ENCODE data around the gene HDAC8. TPM values are rescaled to one million over a fixed set of nuclear protein-coding genes. Genes with fewer than 3 reads are reported as not detected.

The HDAC8 gene
- total and polyA plus RNA-seq, 8 donors, result 13.0 to 61.1 (median 32.9) TPM

DNA sequence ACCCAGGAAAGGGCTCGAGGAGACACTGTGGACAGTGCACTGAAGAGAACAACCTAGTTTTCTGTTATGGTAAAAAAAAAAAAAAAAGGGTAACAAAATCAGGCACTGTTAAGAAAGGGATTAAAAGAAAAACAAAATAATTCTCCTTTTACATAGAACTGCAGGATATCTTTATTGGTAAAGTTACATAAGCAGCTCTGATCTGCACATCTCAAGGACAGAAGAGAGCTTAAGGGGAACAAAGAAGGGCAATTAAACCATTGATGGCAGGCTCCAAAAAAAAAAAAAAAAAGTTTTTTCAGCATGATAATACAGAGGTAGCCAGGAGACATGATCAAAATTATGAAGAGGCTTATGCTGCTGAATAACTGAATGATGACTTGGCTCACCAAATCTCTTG is 85.0 kb downstream of the HDAC8 start:
- H3K4me3 ChIP-seq, result no peak overlapping the region
- H3K4me1 ChIP-seq, result no peaks in the 10 kb centered on the region
- H3K27me3 ChIP-seq, result no peaks in the 10 kb centered on the region
- H3K27ac ChIP-seq, result no peak overlapping the region
- no peak for DNase-seq
- peaks cover 0 to 35% (median 15%) of the 10 kb centered on the region in 4 donors for H3K36me3 ChIP-seq
- H3K9me3 ChIP-seq, result no peaks in the 10 kb centered on the region
- TF ChIP-seq EP300 (IDR thresholded peaks at IDR 0.05) (no peak), POLR2A (IDR thresholded peaks at IDR 0.05) (no peak)
- intact Hi-C loops (cut with DNase I; ENCODE audit: low total_unique reads), result no loop called here
- WGBS, 5 donors, result 63 to 97% (median 85%) methylated on average over 1 of the region's 1 CpG

DNA sequence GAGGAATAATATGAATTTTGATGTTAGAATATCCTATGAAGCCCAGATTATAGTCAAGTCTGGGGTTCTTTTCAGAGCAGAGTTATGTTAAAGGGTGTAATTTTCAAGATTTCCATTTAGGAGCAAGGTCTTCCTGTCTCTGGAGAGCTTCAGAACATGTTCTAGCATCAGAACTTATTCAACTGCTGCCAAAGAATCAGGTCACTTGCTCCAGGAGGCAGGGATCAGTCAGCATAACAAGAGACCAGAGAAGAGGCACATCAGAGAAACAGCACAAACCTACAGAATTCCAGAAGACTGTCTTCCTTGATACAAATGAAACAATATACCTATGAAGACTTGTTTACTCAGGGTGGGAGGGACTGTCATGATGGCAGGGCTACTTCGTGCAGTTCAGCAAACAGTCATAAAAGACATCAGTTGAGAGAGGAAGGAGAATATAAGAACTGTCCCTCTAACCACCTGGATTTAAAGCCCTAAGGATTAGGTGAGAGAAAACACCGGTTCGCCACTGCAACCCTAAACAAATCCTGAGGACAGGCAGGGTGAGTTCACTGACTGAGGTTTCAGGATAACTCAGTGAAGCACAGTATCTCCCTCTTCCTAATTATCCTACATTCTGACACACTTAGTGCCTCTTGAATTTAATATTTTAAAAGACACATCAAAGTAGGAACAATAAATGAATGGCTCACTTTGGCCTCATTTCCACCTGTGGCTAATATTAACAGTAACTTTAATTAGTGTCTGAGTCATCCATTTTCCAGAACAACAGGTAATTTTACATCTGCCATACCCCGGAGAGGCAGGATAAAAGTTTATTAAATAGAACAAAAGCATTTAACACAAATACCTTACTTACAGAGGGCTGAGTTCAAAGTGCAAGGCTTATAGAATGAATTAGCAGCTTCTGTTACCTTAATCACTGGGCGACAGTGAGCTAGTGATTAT is 93.0 kb downstream of the HDAC8 start:
- H3K4me3 ChIP-seq, result no peak overlapping the region
- no peak overlapping the region for H3K27ac ChIP-seq
- no peaks in the 10 kb centered on the region for H3K9me3 ChIP-seq
- WGBS, 5 donors, result 53 to 64% (median 63%) methylated on average over 5 of the region's 5 CpGs
- H3K36me3 ChIP-seq, result peaks cover 0 to 14% (median 6%) of the 10 kb centered on the region in 4 donors
- TF ChIP-seq EP300 (IDR thresholded peaks at IDR 0.05), result no peak
- no peak for TF ChIP-seq POLR2AphosphoS5 (IDR thresholded peaks at IDR 0.05)
- TF ChIP-seq, protein P1, sequence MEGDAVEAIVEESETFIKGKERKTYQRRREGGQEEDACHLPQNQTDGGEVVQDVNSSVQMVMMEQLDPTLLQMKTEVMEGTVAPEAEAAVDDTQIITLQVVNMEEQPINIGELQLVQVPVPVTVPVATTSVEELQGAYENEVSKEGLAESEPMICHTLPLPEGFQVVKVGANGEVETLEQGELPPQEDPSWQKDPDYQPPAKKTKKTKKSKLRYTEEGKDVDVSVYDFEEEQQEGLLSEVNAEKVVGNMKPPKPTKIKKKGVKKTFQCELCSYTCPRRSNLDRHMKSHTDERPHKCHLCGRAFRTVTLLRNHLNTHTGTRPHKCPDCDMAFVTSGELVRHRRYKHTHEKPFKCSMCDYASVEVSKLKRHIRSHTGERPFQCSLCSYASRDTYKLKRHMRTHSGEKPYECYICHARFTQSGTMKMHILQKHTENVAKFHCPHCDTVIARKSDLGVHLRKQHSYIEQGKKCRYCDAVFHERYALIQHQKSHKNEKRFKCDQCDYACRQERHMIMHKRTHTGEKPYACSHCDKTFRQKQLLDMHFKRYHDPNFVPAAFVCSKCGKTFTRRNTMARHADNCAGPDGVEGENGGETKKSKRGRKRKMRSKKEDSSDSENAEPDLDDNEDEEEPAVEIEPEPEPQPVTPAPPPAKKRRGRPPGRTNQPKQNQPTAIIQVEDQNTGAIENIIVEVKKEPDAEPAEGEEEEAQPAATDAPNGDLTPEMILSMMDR (IDR thresholded peaks at IDR 0.05), result no peak
- TF ChIP-seq POLR2A (IDR thresholded peaks at IDR 0.05), result no peak
- no peak for DNase-seq
- no peaks in the 10 kb centered on the region for H3K27me3 ChIP-seq
- H3K4me1 ChIP-seq, result peaks cover 0 to 7% (median 0%) of the 10 kb centered on the region in 4 donors
- intact Hi-C loops (cut with DNase I; ENCODE audit: low total_unique reads), result no loop called here

DNA sequence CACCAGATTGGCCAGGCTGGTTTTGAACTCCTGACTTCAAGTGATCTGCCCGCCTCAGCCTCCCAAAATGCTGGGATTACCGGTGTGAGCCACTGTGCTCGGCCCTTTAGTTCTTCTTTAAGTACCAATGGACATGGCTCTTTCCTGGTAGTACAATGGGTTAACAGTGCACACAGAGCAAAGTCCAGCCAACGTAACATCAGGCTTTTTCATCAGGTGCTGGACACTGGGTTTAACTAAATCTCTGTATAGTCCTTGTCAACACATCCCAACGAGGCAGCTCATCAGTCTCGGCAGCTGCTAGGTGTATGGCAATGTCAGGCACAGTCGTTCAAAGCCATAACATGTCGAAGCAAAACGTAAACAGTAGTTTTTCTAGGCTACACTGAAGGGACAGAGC is 93.8 kb downstream of the HDAC8 start:
- Histone ChIP-seq H3K27ac (no peak overlapping the region), H3K9me3 (no peaks in the 10 kb centered on the region), H3K4me3 (no peak overlapping the region), H3K27me3 (no peaks in the 10 kb centered on the region), H3K4me1 (peaks cover 0 to 7% (median 0%) of the 10 kb centered on the region in 4 donors), H3K36me3 (peaks cover 0 to 17% (median 7%) of the 10 kb centered on the region in 4 donors)
- TF ChIP-seq POLR2A (IDR thresholded peaks at IDR 0.05) (no peak), EP300 (IDR thresholded peaks at IDR 0.05) (no peak), POLR2AphosphoS5 (IDR thresholded peaks at IDR 0.05) (no peak)
- TF ChIP-seq, protein P1 (IDR thresholded peaks at IDR 0.05), result no peak
- 61 to 72% (median 63%) methylated on average over 6 to 9 of the region's 9 CpGs for WGBS, 5 donors
- DNase-seq, result peak in 1 of 2 donors; percentile 7
- intact Hi-C loops (cut with DNase I; ENCODE audit: low total_unique reads), result no loop called here

DNA sequence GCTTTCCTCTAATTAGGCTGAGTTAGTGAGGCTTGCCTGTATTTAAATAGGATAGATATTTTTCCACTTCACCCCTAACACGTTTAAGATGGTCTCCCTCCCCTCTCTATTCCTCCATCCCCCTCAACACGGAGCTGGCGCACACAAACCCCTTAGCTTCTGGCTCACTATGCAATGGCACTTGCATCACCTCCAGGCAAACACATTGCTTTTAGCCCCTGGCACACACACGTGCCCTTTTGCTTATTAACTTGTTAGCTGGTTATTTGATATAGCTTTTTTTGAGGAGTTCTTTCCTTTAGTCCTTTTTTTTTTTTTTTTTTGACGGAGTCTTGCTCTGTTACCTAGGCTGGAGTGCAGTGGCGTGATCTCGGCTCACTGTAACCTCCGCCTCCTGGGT is 94.3 kb downstream of the HDAC8 start:
- TF ChIP-seq, protein P1 (IDR thresholded peaks at IDR 0.05), result no peak
- TF ChIP-seq EP300 (IDR thresholded peaks at IDR 0.05), result no peak
- TF ChIP-seq POLR2A (IDR thresholded peaks at IDR 0.05), result no peak
- TF ChIP-seq POLR2AphosphoS5 (IDR thresholded peaks at IDR 0.05), result no peak
- Histone ChIP-seq H3K4me1 (peaks cover 0 to 7% (median 0%) of the 10 kb centered on the region in 4 donors), H3K4me3 (no peak overlapping the region), H3K36me3 (peaks cover 0 to 12% (median 7%) of the 10 kb centered on the region in 4 donors), H3K27me3 (no peaks in the 10 kb centered on the region), H3K9me3 (no peaks in the 10 kb centered on the region), H3K27ac (no peak overlapping the region)
- DNase-seq, result peak in 1 of 2 donors; percentile 7
- intact Hi-C loops (cut with DNase I; ENCODE audit: low total_unique reads), result no loop called here
- 52 to 70% (median 63%) methylated on average over 8 of the region's 8 CpGs for WGBS, 5 donors

Measured in stomach (tissue), 9 donors.